ENCODE results near the gene IDUA.

The IDUA gene

DNA sequence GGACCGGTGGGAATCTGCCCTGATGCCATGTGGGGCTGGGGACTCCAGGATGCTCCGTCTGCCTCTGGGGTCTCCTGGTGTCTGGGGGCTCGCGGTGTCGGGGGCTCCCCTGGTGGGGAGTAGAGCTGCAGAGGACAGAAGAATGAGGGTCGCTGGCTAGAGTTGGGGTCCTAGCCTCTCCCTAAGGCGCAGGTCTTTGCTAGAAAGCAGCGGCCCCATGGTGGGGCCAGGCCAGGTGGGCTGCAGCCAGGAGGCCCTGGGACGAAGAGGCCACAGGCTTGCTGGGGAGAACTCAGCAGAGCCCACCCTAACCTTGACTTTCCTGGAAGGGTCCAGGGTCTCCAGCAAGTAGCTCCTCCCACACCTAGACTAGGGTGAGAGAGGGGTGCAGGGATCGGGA, 46.0 kb downstream of the IDUA start:
- Histone ChIP-seq H3K9ac (ENCODE audit: low read length) (no peak overlapping the region), H2AFZ (ENCODE audit: low read depth, low read length) (no peak overlapping the region), H3K4me2 (ENCODE audit: low read length) (no peak overlapping the region), H3K27me3 (ENCODE audit: low read depth, low read length) (no peaks in the 10 kb centered on the region), H3K4me3 (ENCODE audit: low read length) (no peak overlapping the region), H3K27ac (ENCODE audit: low read length) (no peak overlapping the region), H3K4me1 (ENCODE audit: low read length) (no peaks in the 10 kb centered on the region), H3K9me3 (ENCODE audit: insufficient read depth, low read length) (no peaks in the 10 kb centered on the region), H4K20me1 (ENCODE audit: insufficient read depth, low read length) (no peaks in the 10 kb centered on the region), H3K36me3 (replicated peaks; ENCODE audit: low read depth, low read length) (no peaks in the 10 kb centered on the region), H3K79me2 (ENCODE audit: low read length) (no peaks in the 10 kb centered on the region)
- TF ChIP-seq, protein P1, sequence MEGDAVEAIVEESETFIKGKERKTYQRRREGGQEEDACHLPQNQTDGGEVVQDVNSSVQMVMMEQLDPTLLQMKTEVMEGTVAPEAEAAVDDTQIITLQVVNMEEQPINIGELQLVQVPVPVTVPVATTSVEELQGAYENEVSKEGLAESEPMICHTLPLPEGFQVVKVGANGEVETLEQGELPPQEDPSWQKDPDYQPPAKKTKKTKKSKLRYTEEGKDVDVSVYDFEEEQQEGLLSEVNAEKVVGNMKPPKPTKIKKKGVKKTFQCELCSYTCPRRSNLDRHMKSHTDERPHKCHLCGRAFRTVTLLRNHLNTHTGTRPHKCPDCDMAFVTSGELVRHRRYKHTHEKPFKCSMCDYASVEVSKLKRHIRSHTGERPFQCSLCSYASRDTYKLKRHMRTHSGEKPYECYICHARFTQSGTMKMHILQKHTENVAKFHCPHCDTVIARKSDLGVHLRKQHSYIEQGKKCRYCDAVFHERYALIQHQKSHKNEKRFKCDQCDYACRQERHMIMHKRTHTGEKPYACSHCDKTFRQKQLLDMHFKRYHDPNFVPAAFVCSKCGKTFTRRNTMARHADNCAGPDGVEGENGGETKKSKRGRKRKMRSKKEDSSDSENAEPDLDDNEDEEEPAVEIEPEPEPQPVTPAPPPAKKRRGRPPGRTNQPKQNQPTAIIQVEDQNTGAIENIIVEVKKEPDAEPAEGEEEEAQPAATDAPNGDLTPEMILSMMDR (IDR thresholded peaks at IDR 0.05; ENCODE audit: low read depth, low read length): no peak
- TF ChIP-seq EZH2phosphoT487 (IDR thresholded peaks at IDR 0.05; ENCODE audit: low read depth): no peak

GRCh38 chr4:1033840-1034551, 47.2 kb downstream of the IDUA start:
- Histone ChIP-seq H4K20me1 (ENCODE audit: insufficient read depth, low read length) (no peaks in the 10 kb centered on the region), H3K27ac (ENCODE audit: low read length) (no peak overlapping the region), H3K27me3 (ENCODE audit: low read depth, low read length) (no peaks in the 10 kb centered on the region), H3K36me3 (replicated peaks; ENCODE audit: low read depth, low read length) (no peaks in the 10 kb centered on the region), H3K4me3 (ENCODE audit: low read length) (no peak overlapping the region), H3K9me3 (ENCODE audit: insufficient read depth, low read length) (no peaks in the 10 kb centered on the region), H2AFZ (ENCODE audit: low read depth, low read length) (no peak overlapping the region), H3K9ac (ENCODE audit: low read length) (no peak overlapping the region), H3K4me2 (ENCODE audit: low read length) (no peak overlapping the region), H3K79me2 (ENCODE audit: low read length) (no peaks in the 10 kb centered on the region), H3K4me1 (ENCODE audit: low read length) (no peaks in the 10 kb centered on the region)
- no peak for TF ChIP-seq EZH2phosphoT487 (IDR thresholded peaks at IDR 0.05; ENCODE audit: low read depth)
- TF ChIP-seq, protein P1 (IDR thresholded peaks at IDR 0.05; ENCODE audit: low read depth, low read length): no peak

DNA sequence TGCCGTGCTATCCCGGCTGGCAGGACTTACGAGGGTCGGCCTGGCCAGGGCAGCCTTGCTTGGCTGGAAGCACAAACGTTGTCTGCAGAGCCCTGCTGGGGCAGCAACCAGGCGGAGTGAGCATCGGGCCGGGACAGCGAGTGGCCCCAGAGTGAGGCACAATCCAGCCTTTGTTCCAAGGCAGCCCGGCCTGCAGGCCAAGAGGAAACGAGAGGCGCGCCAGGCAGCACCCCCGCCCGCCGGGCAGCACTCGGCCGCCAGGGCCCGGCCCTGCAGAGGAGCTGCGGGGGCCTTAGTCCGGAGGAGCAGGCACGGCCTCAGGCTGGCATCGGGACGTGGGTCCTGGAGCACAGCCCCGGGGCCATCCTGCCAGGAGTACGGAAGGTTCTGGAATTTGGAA, 48.7 kb downstream of the IDUA start:
- Histone ChIP-seq H3K36me3 (replicated peaks; ENCODE audit: low read depth, low read length) (no peaks in the 10 kb centered on the region), H3K79me2 (ENCODE audit: low read length) (no peaks in the 10 kb centered on the region), H3K9ac (ENCODE audit: low read length) (no peak overlapping the region), H3K4me3 (ENCODE audit: low read length) (no peak overlapping the region), H2AFZ (ENCODE audit: low read depth, low read length) (no peak overlapping the region), H3K27ac (ENCODE audit: low read length) (no peak overlapping the region), H3K9me3 (ENCODE audit: insufficient read depth, low read length) (no peaks in the 10 kb centered on the region), H4K20me1 (ENCODE audit: insufficient read depth, low read length) (no peaks in the 10 kb centered on the region), H3K4me2 (ENCODE audit: low read length) (no peak overlapping the region), H3K4me1 (ENCODE audit: low read length) (no peaks in the 10 kb centered on the region), H3K27me3 (ENCODE audit: low read depth, low read length) (no peaks in the 10 kb centered on the region)
- TF ChIP-seq, protein P1 (IDR thresholded peaks at IDR 0.05; ENCODE audit: low read depth, low read length): no peak
- TF ChIP-seq EZH2phosphoT487 (IDR thresholded peaks at IDR 0.05; ENCODE audit: low read depth): no peak

GRCh38 chr4:1036095-1036494, 49.3 kb downstream of the IDUA start:
- Histone ChIP-seq H3K36me3 (replicated peaks; ENCODE audit: low read depth, low read length) (no peaks in the 10 kb centered on the region), H4K20me1 (ENCODE audit: insufficient read depth, low read length) (no peaks in the 10 kb centered on the region), H3K4me1 (ENCODE audit: low read length) (no peaks in the 10 kb centered on the region), H3K27ac (ENCODE audit: low read length) (no peak overlapping the region), H3K79me2 (ENCODE audit: low read length) (no peaks in the 10 kb centered on the region), H3K27me3 (ENCODE audit: low read depth, low read length) (no peaks in the 10 kb centered on the region), H3K9me3 (ENCODE audit: insufficient read depth, low read length) (no peaks in the 10 kb centered on the region), H2AFZ (ENCODE audit: low read depth, low read length) (no peak overlapping the region), H3K4me2 (ENCODE audit: low read length) (no peak overlapping the region), H3K9ac (ENCODE audit: low read length) (no peak overlapping the region), H3K4me3 (ENCODE audit: low read length) (no peak overlapping the region)
- no peak for TF ChIP-seq EZH2phosphoT487 (IDR thresholded peaks at IDR 0.05; ENCODE audit: low read depth)
- TF ChIP-seq, protein P1 (IDR thresholded peaks at IDR 0.05; ENCODE audit: low read depth, low read length): no peak

All from OCI-LY3 (cell line).